ENCODE measurements around the gene HOXC9. TPM values are rescaled to one million over a fixed set of nuclear protein-coding genes. Genes with fewer than 3 reads are reported as not detected.

The HOXC9 gene
- total and polyA plus RNA-seq, 9 of the 15 experiments (the other 6 are each of a cell fraction or from before 2014, with no cell fraction given) = 1.1 to 10.5 (median 9.3) TPM

DNA sequence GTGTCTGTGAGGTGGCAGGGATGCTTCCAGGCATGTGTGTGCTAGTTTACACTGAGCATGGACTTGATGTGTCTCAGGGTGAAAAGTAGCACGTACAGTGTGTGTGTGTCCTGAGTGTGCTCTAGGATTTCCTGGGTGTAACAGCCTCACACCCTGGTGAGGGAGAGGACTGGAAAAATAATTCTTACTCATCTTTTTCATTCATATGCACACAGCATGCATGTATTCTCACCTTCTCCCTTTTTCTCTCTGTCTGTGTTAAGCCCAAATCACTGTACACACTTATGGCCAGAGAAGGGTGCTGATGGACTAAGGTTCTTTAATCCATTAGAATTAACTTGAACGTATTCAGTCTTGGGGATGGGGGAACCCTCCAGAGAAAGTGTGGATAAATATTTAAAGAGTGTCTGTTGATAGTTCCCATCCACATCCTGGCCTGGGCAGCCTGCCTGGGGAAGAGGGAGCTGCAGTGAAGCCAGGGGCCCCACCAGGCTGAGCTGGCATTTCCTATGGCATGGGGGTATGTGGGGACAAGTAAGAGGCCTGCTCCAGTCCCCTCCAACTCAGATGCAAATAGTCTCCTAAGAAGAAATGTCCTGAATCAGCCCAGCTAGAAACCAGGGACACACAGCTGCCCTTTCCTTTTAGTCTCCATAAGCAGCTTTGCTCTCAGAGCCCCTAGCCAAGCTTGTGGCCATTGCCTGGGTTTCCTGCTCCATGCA, 7.7 kb downstream of the HOXC9 start:
- ChIA-PET POLR2A (interaction anchor here (0.6 to 1.6 kb wide), 6 partner anchors 10 to 1823 kb away, joined by 3 to 8 read pairs (median 3); partner anchors contain the start of gene SMUG1), CTCF (ENCODE audit: low intra/inter-chr PET ratio) (interaction anchor here (1.0 to 3.0 kb wide), 3 partner anchors 194 to 210 kb away, joined by 3 to 42 read pairs (median 30); no protein-coding TSS in a partner anchor)
- intact Hi-C loops (cut with micrococcal nuclease) = loop anchor here (2.0 kb wide), 1 partner anchor 25 kb away; the partner anchor contains the start of gene HOXC5
- FAIRE-seq = no peak
- H3K4me2 ChIP-seq (ENCODE audit: insufficient read depth, low read length) = no peak overlapping the region
- no peak for DNase-seq (ENCODE audit: extremely low read depth in 1 of 4, low spot score in 3 of 4)
- H3K79me2 ChIP-seq (ENCODE audit: control insufficient read depth, insufficient read depth, low read length) = no peaks in the 10 kb centered on the region; the same call in 2 of the 3 replicates
- H3K4me3 ChIP-seq = no peak overlapping the region
- H3K9ac ChIP-seq (ENCODE audit: insufficient read depth in 1 of 2, low read depth in 2 of 2, low read length in 2 of 2) = no peak overlapping the region
- H3K27ac ChIP-seq (ENCODE audit: extremely low read depth, low read depth, low read length) = no peak overlapping the region
- ATAC-seq = no peak
- no peaks in the 10 kb centered on the region for H3K36me3 ChIP-seq (ENCODE audit: control insufficient read depth, insufficient read depth, low read length)
- H3K9me3 ChIP-seq (replicated peaks; ENCODE audit: control insufficient read depth, insufficient read depth, low read depth, low read length) = no peaks in the 10 kb centered on the region
- H2AFZ ChIP-seq (ENCODE audit: low read depth, low read length) = no peak overlapping the region
- no TSS peak for BruUV-seq (replicated peaks)
- H4K20me1 ChIP-seq (replicated peaks; ENCODE audit: control insufficient read depth, insufficient read depth, low read length) = no peaks in the 10 kb centered on the region; the same call in 1 of the 2 replicates
- no peaks in the 10 kb centered on the region for H3K9me1 ChIP-seq (ENCODE audit: control insufficient read depth, insufficient read depth, low read length)
- H3K27me3 ChIP-seq (ENCODE audit: control insufficient read depth in 2 of 2, insufficient read depth in 2 of 2, low read length in 2 of 2) = no peaks in the 10 kb centered on the region
- WGBS (ENCODE audit: insufficient coverage, low coverage, missing lambda C conversion rate) = 49% methylated on average over 2 of the region's 2 CpGs
- H3K4me1 ChIP-seq (replicated peaks in 1 of 2; ENCODE audit: control insufficient read depth in 2 of 2, insufficient read depth in 2 of 2, low read length in 2 of 2) = peaks cover 22 to 41% of the 10 kb centered on the region in 2 experiments
- in situ Hi-C loops (cut with MboI) = no loop called here
- TF ChIP-seq POLR2B (IDR thresholded peaks at IDR 0.05; ENCODE audit: low read depth, partially characterized antibody) = no peak
- no peak for TF ChIP-seq SETDB1 (IDR thresholded peaks at IDR 0.05; ENCODE audit: low read length)
- no peak for TF ChIP-seq CHD1 (IDR thresholded peaks at IDR 0.05; ENCODE audit: low read length)
- TF ChIP-seq ID3 (CRISPR knock-in tag; IDR thresholded peaks at IDR 0.05) = no peak
- TF ChIP-seq ID3 (tag; IDR thresholded peaks at IDR 0.05) = no peak
- no peak for TF ChIP-seq KHSRP (IDR thresholded peaks at IDR 0.05)
- TF ChIP-seq MXI1 (IDR thresholded peaks at IDR 0.05; ENCODE audit: low read depth, low read length) = no peak
- no peak for TF ChIP-seq CHD7 (IDR thresholded peaks at IDR 0.05; ENCODE audit: low read depth, low read length)
- no peak for TF ChIP-seq MITF (IDR thresholded peaks at IDR 0.05)
